CD1c-positive myeloid dendritic cell (primary cell): ENCODE measurements around the gene KPNA6.
A peak's percentile ranks its signal among the peaks of the same experiment; 100 is the strongest.
"Not testable (repeated sequence)": the region's sequence is repeated elsewhere in the genome, so short reads cannot be mapped to it uniquely, and the experiment has no call there.

ENCODE experiments used
- DNase-seq: peaks from one replicate; pipeline ENCODE4 v3.0.0-alpha.2; 2016; ENCODE audit errors: extremely low spot score

The KPNA6 gene

GRCh38 chr1:32100807-32101708, 6.8 kb upstream of the KPNA6 start:
- DNase-seq: no peak

- no peak for DNase-seq
Observed at GRCh38 chr1:32104127-32104526, 3.7 kb upstream of the KPNA6 start.

GRCh38 chr1:32105338-32105737, 2.5 kb upstream of the KPNA6 start:
- no peak for DNase-seq

- peak; percentile 24 for DNase-seq
Observed at GRCh38 chr1:32106663-32107275, 1.1 kb upstream of the KPNA6 start.

- no peak for DNase-seq
Observed at GRCh38 chr1:32111040-32111623, 3.3 kb downstream of the KPNA6 start.

- no peak for DNase-seq
Observed at GRCh38 chr1:32111789-32112188, 3.9 kb downstream of the KPNA6 start.

- peak; percentile 28 for DNase-seq
Observed at GRCh38 chr1:32112806-32113375, 5.0 kb downstream of the KPNA6 start.

GRCh38 chr1:32113436-32113835, 5.6 kb downstream of the KPNA6 start:
- DNase-seq: not testable (repeated sequence)

GRCh38 chr1:32114420-32114819, 6.6 kb downstream of the KPNA6 start:
- DNase-seq: no peak

GRCh38 chr1:32115496-32115895, 7.6 kb downstream of the KPNA6 start:
- DNase-seq: no peak

- DNase-seq: no peak
Observed at GRCh38 chr1:32116531-32116930, 8.7 kb downstream of the KPNA6 start.

- peak; percentile 24 for DNase-seq
Observed at GRCh38 chr1:32122151-32122550, 14.3 kb downstream of the KPNA6 start.

GRCh38 chr1:32123361-32123760, 15.5 kb downstream of the KPNA6 start:
- not testable (repeated sequence) for DNase-seq

GRCh38 chr1:32125313-32125712, 17.5 kb downstream of the KPNA6 start:
- DNase-seq: no peak

- DNase-seq: peak; percentile 24
Observed at GRCh38 chr1:32126770-32127169, 18.9 kb downstream of the KPNA6 start.

GRCh38 chr1:32127409-32128198, 19.7 kb downstream of the KPNA6 start:
- no peak for DNase-seq

- no peak for DNase-seq
Observed at GRCh38 chr1:32128479-32128878, 20.6 kb downstream of the KPNA6 start.

GRCh38 chr1:32128964-32129363, 21.1 kb downstream of the KPNA6 start:
- no peak for DNase-seq

GRCh38 chr1:32133950-32134280, 26.1 kb downstream of the KPNA6 start:
- DNase-seq: not testable (repeated sequence)

- no peak for DNase-seq
Observed at GRCh38 chr1:32137111-32137510, 29.3 kb downstream of the KPNA6 start.

- no peak for DNase-seq
Observed at GRCh38 chr1:32138965-32139364, 31.1 kb downstream of the KPNA6 start.
